NB4 (cell line): ENCODE results near the gene NGLY1.

Source experiments
- DNase-seq: peaks from one replicate; pipeline ENCODE4 v3.0.0; 2010; ENCODE audit warnings: low read depth
- H3K4me3 ChIP-seq: one replicate; pipeline ENCODE4 v1.5.1; 2011; ENCODE audit warnings: mild to moderate bottlenecking, low read depth, low read length, moderate library complexity
- CTCF ChIP-seq: IDR thresholded peaks from one replicate; pipeline ENCODE4 v1.5.1; 2012; ENCODE audit warnings: low read depth, low read length
- MAX ChIP-seq: IDR thresholded peaks from 2 replicates; pipeline ENCODE4 v1.6.1; 2011; ENCODE audit warnings: low read depth, low read length
- MYC ChIP-seq: IDR thresholded peaks from 2 replicates; pipeline ENCODE4 v1.6.1; 2011; ENCODE audit warnings: low read depth, low read length
- POLR2A ChIP-seq: IDR thresholded peaks from 2 replicates; pipeline ENCODE4 v1.6.1; 2011; ENCODE audit warnings: mild to moderate bottlenecking; ENCODE audit not compliant: insufficient read length; ENCODE audit errors: extremely low read depth

NGLY1 gene

GRCh38 chr3:25812644-25813043 is 29.4 kb upstream of the NGLY1 start:
- H3K4me3 ChIP-seq, result no peak overlapping the region
- no peak for TF ChIP-seq MAX
- no peak for TF ChIP-seq CTCF
- TF ChIP-seq MYC, result no peak
- no peak for TF ChIP-seq POLR2A
- DNase-seq, result no peak

GRCh38 chr3:25804676-25805075 is 21.4 kb upstream of the NGLY1 start:
- DNase-seq, result no peak
- no peak overlapping the region for H3K4me3 ChIP-seq
- no peak for TF ChIP-seq MYC
- TF ChIP-seq POLR2A, result no peak
- TF ChIP-seq CTCF, result no peak
- no peak for TF ChIP-seq MAX

- DNase-seq, result no peak
- TF ChIP-seq CTCF (no peak), MYC (no peak), POLR2A (no peak), MAX (no peak)
- H3K4me3 ChIP-seq, result no peak overlapping the region
Observed at GRCh38 chr3:25803833-25804232, 20.6 kb upstream of the NGLY1 start.

- H3K4me3 ChIP-seq, result no peak overlapping the region
- TF ChIP-seq MAX (no peak), POLR2A (no peak), CTCF (no peak), MYC (no peak)
- no peak for DNase-seq
Observed at GRCh38 chr3:25801786-25802185, 18.5 kb upstream of the NGLY1 start.

- peak; percentile 96 for DNase-seq
- TF ChIP-seq POLR2A (peak; percentile 95), MYC (peak; percentile 56; the same call in 1 of the 2 replicates), CTCF (no peak), MAX (peak; percentile 90)
Observed at GRCh38 chr3:25789596-25790556, 6.6 kb upstream of the NGLY1 start, which contains the start of gene OXSM. OXSM (plus strand) TSS chr3:25790090; CDS start chr3:25791021, 931 bp downstream.

More at GRCh38 chr3:25789596-25790556, 6.6 kb upstream of the NGLY1 start, which contains the start of gene OXSM:
- peak within 1 kb of the TSS; percentile 89 for H3K4me3 ChIP-seq
